Endothelial cell of umbilical vein (primary cell): ENCODE data around the gene MGME1. TPM values are rescaled to one million over a fixed set of nuclear protein-coding genes. Genes with fewer than 3 reads are reported as not detected.

Source experiments
- BruUV-seq: library from RNA; stranded (reverse); fragments of 400-500 nt; replicated peaks from 2 replicates; lab custom pipeline; 2021; lab: Mats Ljungman, UMichigan
- CTCF ChIA-PET: fragments of 300-600, 350-600 bp; sonication (Branson Sonifier 250); formaldehyde crosslinking; loops from one replicate; lab custom pipeline; 2021; ENCODE audit warnings: antibody characterized with exemption, inconsistent platforms; lab: Charles Lee
- POLR2A ChIA-PET: fragments of 300-600, 350-600 bp; sonication (Branson Sonifier 250); formaldehyde crosslinking; loops from one replicate; lab custom pipeline; 2021; ENCODE audit warnings: antibody characterized with exemption, inconsistent platforms; lab: Charles Lee
- DNase-seq: peaks from one replicate; pipeline ENCODE4 v3.0.0-alpha.2; 2011; ENCODE audit warnings: low read depth, low spot score
- FAIRE-seq: peaks from 2 replicates; lab custom pipeline; 2011; peaks lifted over from hg19 to GRCh38; lab: Jason Lieb, UNC
- H2AFZ ChIP-seq: 2 replicates; pipeline ENCODE4 v1.6.0; 2012; ENCODE audit warnings: low read depth, low read length, control low read depth, inconsistent platforms
- H3K27ac ChIP-seq: 2 replicates; pipeline ENCODE4 v1.5.1; 2011; ENCODE audit warnings: low read depth, mild to moderate bottlenecking, control low read depth, low read length, moderate library complexity; ENCODE audit not compliant: insufficient read depth
- H3K27me3 ChIP-seq, 2 experiments: 2 replicates each; pipeline versions ENCODE4 v1.6.0 to v1.6.1; 2011; ENCODE audit warnings: low read length in 2 of 2, mixed read lengths in 1 of 2; ENCODE audit not compliant: control insufficient read depth in 2 of 2, insufficient read depth in 2 of 2
- H3K36me3 ChIP-seq, 2 experiments: 2 replicates in 1 of 2; 3 replicates in 1 of 2; pipeline ENCODE4 v1.5.1; 2011; ENCODE audit warnings: low read length in 2 of 2, mild to moderate bottlenecking in 1 of 2, moderate library complexity in 1 of 2; ENCODE audit not compliant: control insufficient read depth in 2 of 2, insufficient read depth in 2 of 2; ENCODE audit errors: extremely low read depth in 1 of 2
- H3K4me1 ChIP-seq: 3 replicates; pipeline ENCODE4 v1.5.1; 2011; ENCODE audit warnings: mild to moderate bottlenecking, low read length; ENCODE audit not compliant: control insufficient read depth, insufficient read depth; ENCODE audit errors: extremely low read depth
- H3K4me2 ChIP-seq: 2 replicates; pipeline ENCODE4 v1.6.1; 2011; ENCODE audit warnings: low read length, control low read depth, mixed read lengths; ENCODE audit not compliant: insufficient read depth
- H3K4me3 ChIP-seq, 3 experiments: fragments of 200-600 bp in 1 of 3; sonication (generic), shearing (Covaris generic) in 1 of 3; replicated peaks in 1 of 3; 2 replicates each; pipeline ENCODE4 v1.5.1; 2011 to 2016; ENCODE audit warnings: control low read depth in 3 of 3, low read length in 3 of 3, mild to moderate bottlenecking in 2 of 3, inconsistent platforms in 1 of 3, low read depth in 1 of 3, moderate library complexity in 1 of 3; ENCODE audit not compliant: insufficient read depth in 1 of 3
- H3K79me2 ChIP-seq: 2 replicates; pipeline ENCODE4 v1.6.0; 2012; ENCODE audit warnings: low read length, inconsistent platforms; ENCODE audit not compliant: control insufficient read depth, insufficient read depth
- H3K9ac ChIP-seq: replicated peaks from 2 replicates; pipeline ENCODE3; 2011; ENCODE audit warnings: low read length, control low read depth; ENCODE audit not compliant: insufficient read depth; ENCODE audit errors: extremely low read depth
- H3K9me1 ChIP-seq: replicated peaks from 3 replicates; pipeline ENCODE4 v1.6.0; 2011; ENCODE audit warnings: mild to moderate bottlenecking, low read length; ENCODE audit not compliant: control insufficient read depth, insufficient read depth; ENCODE audit errors: extremely low read depth
- H3K9me3 ChIP-seq: replicated peaks from 2 replicates; pipeline ENCODE4 v1.5.1; 2012; ENCODE audit warnings: low read length, inconsistent platforms; ENCODE audit not compliant: control insufficient read depth, insufficient read depth
- H4K20me1 ChIP-seq: replicated peaks from 2 replicates; pipeline ENCODE3; 2011; ENCODE audit warnings: mild to moderate bottlenecking, low read length; ENCODE audit not compliant: control insufficient read depth, insufficient read depth; ENCODE audit errors: extremely low read depth
- CTCF ChIP-seq, 2 donors: IDR thresholded peaks; 1 replicate in 1 of 2; 2 replicates in 1 of 2; pipeline ENCODE4 v1.5.1; 2011; ENCODE audit warnings: low read length in 2 of 2, mild to moderate bottlenecking in 2 of 2, moderate library complexity in 2 of 2, control low read depth in 1 of 2, inconsistent platforms in 1 of 2, low read depth in 1 of 2; ENCODE audit not compliant: insufficient read depth in 1 of 2; ENCODE audit errors: extremely low read depth in 1 of 2
- EZH2 ChIP-seq: IDR thresholded peaks from 2 replicates; pipeline ENCODE4 v1.6.1; 2012; ENCODE audit warnings: borderline replicate concordance, low read depth, mild to moderate bottlenecking, moderate library complexity, low read length, inconsistent platforms; ENCODE audit not compliant: severe bottlenecking
- FOS ChIP-seq: IDR thresholded peaks from 2 replicates; pipeline ENCODE4 v1.6.1; 2011; ENCODE audit warnings: mild to moderate bottlenecking, low read length, moderate library complexity, borderline replicate concordance; ENCODE audit not compliant: insufficient read depth
- GATA2 ChIP-seq: IDR thresholded peaks from 2 replicates; pipeline ENCODE4 v1.7.0; 2011; ENCODE audit warnings: low read depth, mild to moderate bottlenecking, moderate library complexity, mixed read lengths, low read length; ENCODE audit not compliant: insufficient read length, insufficient read depth
- JUN ChIP-seq: IDR thresholded peaks from 2 replicates; pipeline ENCODE4 v1.6.1; 2011; ENCODE audit warnings: borderline replicate concordance, low read depth; ENCODE audit not compliant: insufficient read length, insufficient read depth
- MAX ChIP-seq: IDR thresholded peaks from 2 replicates; pipeline ENCODE4 v1.6.1; 2011; ENCODE audit not compliant: insufficient read depth, insufficient read length
- MYC ChIP-seq: IDR thresholded peaks from one replicate; pipeline ENCODE4 v1.6.1; 2011; ENCODE audit warnings: mild to moderate bottlenecking, low read depth, low read length
- POLR2A ChIP-seq: IDR thresholded peaks from 2 replicates; pipeline ENCODE4 v1.6.1; 2012; ENCODE audit warnings: low read depth, mild to moderate bottlenecking, control low read depth, low read length
- POLR2AphosphoS5 ChIP-seq: IDR thresholded peaks from 2 replicates; pipeline ENCODE4 v1.6.1; 2012; ENCODE audit warnings: low read depth, mild to moderate bottlenecking, control low read depth, low read length, moderate library complexity; ENCODE audit not compliant: insufficient read depth
- dilution Hi-C: fragments of 300-500 bp; cut with MboI; formaldehyde crosslinking; loops from one replicate; pipeline ENCODE4 v1.15.0; 2019; ENCODE audit warnings: low sequenced_read_pairs; ENCODE audit not compliant: extremely low pct_ligation_motif_present
- intact Hi-C: fragments of 100-400 bp; cut with micrococcal nuclease; formaldehyde crosslinking; loops from one replicate; pipeline ENCODE4 v1.10.0; 2022
- polyA plus RNA-seq, 4 experiments: library from polyadenylated mRNA; depleted of rRNA in 3 of 4; stranded (reverse) in 3 of 4; unstranded in 1 of 4; fragments of >200 nt; gene quantifications; 2 replicates each; pipeline versions ENCODE4 v1.2.1 to v1.2.3, GENCODE V29; 2011 to 2012; ENCODE audit warnings: missing spikeins in 1 of 4
- total RNA-seq: library from RNA; stranded (reverse); gene quantifications from 2 replicates; pipeline ENCODE4 v1.2.3, GENCODE V29; 2021

Gene MGME1
- total and polyA plus RNA-seq, 2 donors (not counting 3 experiments of a cell fraction or from before 2014, with no cell fraction given) = 8.9 to 26.2 TPM

- POLR2A ChIA-PET = no interaction called here
- Histone ChIP-seq H3K4me3 (no peak overlapping the region), H3K36me3 (no peaks in the 10 kb centered on the region), H3K9ac (no peak overlapping the region), H3K27ac (no peak overlapping the region), H2AFZ (no peak overlapping the region), H3K4me2 (no peak overlapping the region), H3K9me1 (no peaks in the 10 kb centered on the region), H3K9me3 (no peaks in the 10 kb centered on the region), H3K27me3 (no peaks in the 10 kb centered on the region), H4K20me1 (no peaks in the 10 kb centered on the region), H3K4me1 (no peaks in the 10 kb centered on the region), H3K79me2 (no peaks in the 10 kb centered on the region)
- CTCF ChIA-PET = interaction anchor here (1.0 kb wide), 1 partner anchor 9 kb away, joined by 3 read pairs; no protein-coding TSS in a partner anchor
- intact Hi-C loops = no loop called here
- no TSS peak for BruUV-seq
- dilution Hi-C loops = no loop called here
- DNase-seq (no peak), FAIRE-seq (no peak)
- no peak for TF ChIP-seq POLR2A
- no peak for TF ChIP-seq MYC
These were observed 44.1 kb downstream of the MGME1 start for GRCh38 chr20:18012901-18013300.

DNA sequence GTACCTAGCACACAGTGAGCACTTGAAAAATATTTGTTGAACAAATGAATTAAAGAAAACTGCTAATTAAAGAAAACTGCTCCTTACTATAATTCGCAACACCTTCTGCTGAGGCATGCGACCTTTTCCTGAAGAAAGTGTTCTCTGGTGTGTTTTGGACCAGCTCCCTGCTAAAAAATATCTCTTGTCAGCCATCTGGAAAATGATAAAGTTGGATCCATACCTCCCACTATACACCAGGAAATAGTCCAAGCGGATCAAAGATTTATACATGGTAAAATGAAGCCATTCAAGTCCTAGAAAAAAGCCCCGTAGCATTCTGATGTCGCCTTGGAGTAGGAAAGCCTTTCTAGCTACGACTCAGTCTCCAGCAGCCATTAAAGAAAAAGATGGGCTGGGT, 45.6 kb downstream of the MGME1 start:
- dilution Hi-C loops (no loop called here), intact Hi-C loops (no loop called here)
- CTCF ChIA-PET = interaction anchor here (1.2 kb wide), 1 partner anchor 56 kb away, joined by 4 read pairs; no protein-coding TSS in a partner anchor
- Histone ChIP-seq H3K9ac (no peak overlapping the region), H3K4me3 (no peak overlapping the region), H3K9me3 (no peaks in the 10 kb centered on the region), H3K79me2 (no peaks in the 10 kb centered on the region), H3K27ac (no peak overlapping the region), H2AFZ (no peak overlapping the region), H3K9me1 (no peaks in the 10 kb centered on the region), H3K4me1 (no peaks in the 10 kb centered on the region), H3K27me3 (no peaks in the 10 kb centered on the region), H4K20me1 (no peaks in the 10 kb centered on the region), H3K4me2 (no peak overlapping the region), H3K36me3 (no peaks in the 10 kb centered on the region)
- POLR2A ChIA-PET = no interaction called here
- no peak for FAIRE-seq
- no TSS peak for BruUV-seq
- no peak for DNase-seq
- no peak for TF ChIP-seq GATA2
- TF ChIP-seq EZH2 = no peak
- TF ChIP-seq POLR2A = no peak
- TF ChIP-seq POLR2AphosphoS5 = no peak
- TF ChIP-seq FOS = no peak
- TF ChIP-seq CTCF (IDR thresholded peaks at IDR 0.05; ENCODE audit: extremely low read depth in 1 of 2, insufficient read depth in 1 of 2, low read depth in 1 of 2, low read length in 2 of 2) = no peak
- TF ChIP-seq MAX = no peak
- TF ChIP-seq JUN = no peak
- no peak for TF ChIP-seq MYC
